Spleen (tissue), 11 donors: ENCODE data around the gene PRR23A. TPM values are rescaled to one million over a fixed set of nuclear protein-coding genes. Genes with fewer than 3 reads are reported as not detected.

ENCODE experiments used
- DNase-seq: peaks from one replicate; pipeline ENCODE4 v3.0.0-alpha.2; 2020
- H3K27ac ChIP-seq, 8 donors: fragments of 200-600 bp; sonication (generic) in 7 of 8; 1 replicate in 4 of 8; 2 replicates in 4 of 8; pipeline versions ENCODE4 v1.5.0 to v1.8.0; 2016 to 2021; ENCODE audit warnings: inconsistent platforms in 4 of 8, mild to moderate bottlenecking in 4 of 8, moderate library complexity in 1 of 8
- H3K27me3 ChIP-seq, 7 donors: fragments of 200-600 bp; sonication (generic) in 6 of 7; replicated peaks in 1 of 7; 1 replicate in 4 of 7; 2 replicates in 3 of 7; pipeline versions ENCODE4 v1.5.0 to v1.8.0; 2016 to 2021; ENCODE audit warnings: inconsistent platforms in 3 of 7, mild to moderate bottlenecking in 1 of 7
- H3K36me3 ChIP-seq, 6 donors: fragments of 200-600 bp; sonication (generic) in 5 of 6; 1 replicate in 4 of 6; 2 replicates in 2 of 6; pipeline versions ENCODE4 v1.5.0 to v1.8.0; 2016 to 2021; ENCODE audit warnings: inconsistent platforms in 2 of 6
- H3K4me1 ChIP-seq, 6 donors: fragments of 200-600 bp; sonication (generic) in 5 of 6; 1 replicate in 3 of 6; 2 replicates in 3 of 6; pipeline versions ENCODE4 v1.5.0 to v1.8.0; 2016 to 2021; ENCODE audit warnings: inconsistent platforms in 3 of 6
- H3K4me3 ChIP-seq, 8 donors: fragments of 200-600 bp; sonication (generic) in 7 of 8; 1 replicate in 4 of 8; 2 replicates in 4 of 8; pipeline versions ENCODE4 v1.5.0 to v1.8.0; 2016 to 2021; ENCODE audit warnings: inconsistent platforms in 4 of 8, mild to moderate bottlenecking in 4 of 8, moderate library complexity in 2 of 8
- H3K9me3 ChIP-seq, 8 donors: fragments of 200-600 bp; sonication (generic) in 7 of 8; 1 replicate in 4 of 8; 2 replicates in 4 of 8; pipeline versions ENCODE4 v1.5.0 to v1.8.0; 2016 to 2021; ENCODE audit warnings: inconsistent platforms in 4 of 8
- CTCF ChIP-seq, 11 experiments: fragments of 200-600 bp in 7 of 11; fragments of 450-650 bp in 4 of 11; sonication (generic) in 4 of 11; IDR thresholded peaks in 8 of 11; conservative IDR thresholded peaks in 3 of 11; 1 replicate in 7 of 11; 2 replicates in 4 of 11; pipeline versions ENCODE4 v1.4.0 to v1.8.0; 2016 to 2021; ENCODE audit warnings: antibody characterized with exemption in 11 of 11, inconsistent platforms in 4 of 11, mild to moderate bottlenecking in 1 of 11
- POLR2A ChIP-seq, 3 donors: fragments of 450-650 bp; IDR thresholded peaks; one replicate each; pipeline ENCODE4 v1.5.1; 2017; ENCODE audit warnings: antibody characterized with exemption in 3 of 3, mild to moderate bottlenecking in 1 of 3
- POLR2AphosphoS5 ChIP-seq, 3 donors: sonication (generic); formaldehyde crosslinking; IDR thresholded peaks; one replicate each; pipeline ENCODE4 v1.5.1; 2017; ENCODE audit warnings: antibody characterized with exemption in 3 of 3
- WGBS, 5 donors: extraction: QIAGEN DNeasy Blood & Tissue Kit in 3 of 5; methylation state at CpG; one replicate each; pipeline versions ENCODE4 v1.1.5 to v1.1.7; 2013 to 2018; 5-methylcytosine and 5-hydroxymethylcytosine counted together
- intact Hi-C: fragments of 100-400 bp; cut with DNase I; formaldehyde crosslinking; loops from one replicate; pipeline ENCODE4 v1.15.0; 2023; ENCODE audit warnings: low total_unique reads
- polyA plus RNA-seq, 3 donors: library from polyadenylated mRNA; stranded (reverse); fragments of 200-250 nt; gene quantifications; one replicate each; pipeline ENCODE4 v1.2.1, GENCODE V29; 2013
- total RNA-seq, 7 donors: library from RNA; depleted of rRNA in 3 of 7; stranded (reverse); fragments of >200 nt in 3 of 7; fragmentation: NEBNext Ultra II Directional in 4 of 7; extraction: Animal tissue kit (Norgen Biotek cat#: 25700) in 4 of 7; gene quantifications; one replicate each; pipeline versions ENCODE4 v1.1.0 to v1.2.1, GENCODE V29; 2016 to 2021
- donor health status: healthy with polysubstance abuse.
- donor health status: DM: no; HTN: no; CAD: no; lungs with moderate emphysema.
- donor health status: DM: no; HTN: no; CAD: no.
- donor health status: Bipolar disorder and iron deficiency.
- donor health status: healthy.
- donor health status: DM: no; HTN: no; CAD: no.
- donor health status: DM: yes; HTN: yes; CAD: no.

The PRR23A gene
- total and polyA plus RNA-seq, 10 donors = not detected

- DNase-seq = no peak
- WGBS, 5 donors = 82 to 92% (median 85%) methylated on average over 5 of the region's 5 CpGs
- Histone ChIP-seq H3K4me3 (no peak overlapping the region), H3K9me3 (no peaks in the 10 kb centered on the region), H3K27ac (no peak overlapping the region), H3K4me1 (no peaks in the 10 kb centered on the region), H3K36me3 (no peaks in the 10 kb centered on the region), H3K27me3 (peaks cover 0 to 32% (median 0%) of the 10 kb centered on the region in 7 donors)
- intact Hi-C loops = no loop called here
- TF ChIP-seq POLR2AphosphoS5 (IDR thresholded peaks at IDR 0.05) (no peak), CTCF (IDR thresholded peaks at IDR 0.05 in 8 of 11, conservative IDR thresholded peaks at IDR 0.05 in 3 of 11) (no peak), POLR2A (IDR thresholded peaks at IDR 0.05) (no peak)
Measured at GRCh38 chr3:138972941-138973340, 33.1 kb downstream of the PRR23A start.

DNA sequence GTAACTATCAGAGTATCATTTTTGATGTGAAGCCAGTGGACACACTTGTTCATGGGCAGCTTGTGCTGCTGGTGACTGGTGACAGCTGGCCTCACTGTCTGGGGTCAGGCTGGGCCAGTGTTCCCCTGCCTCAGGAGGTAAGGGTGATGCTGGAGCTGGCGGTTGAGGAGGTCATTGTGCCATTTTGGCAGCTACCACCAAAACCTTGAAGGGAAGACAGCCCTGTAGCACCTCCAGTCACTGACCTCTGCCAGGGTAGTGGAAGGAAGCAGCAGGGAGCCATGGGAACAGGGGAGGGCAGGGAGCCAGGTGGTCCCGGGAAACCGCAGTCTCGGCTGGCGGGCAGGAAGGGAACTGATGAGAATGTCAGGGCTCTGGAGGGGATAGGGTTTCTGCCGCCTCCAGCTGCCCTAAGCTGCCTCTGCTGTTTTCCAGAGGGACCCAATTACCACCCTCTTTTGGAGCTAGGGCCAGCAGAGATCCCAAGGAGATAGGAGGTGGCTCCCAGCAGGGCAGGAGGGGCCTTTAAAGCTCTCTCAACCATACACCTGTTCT lies 34.2 kb downstream of the PRR23A start:
- no peak overlapping the region for H3K27ac ChIP-seq
- no peak for DNase-seq
- no peak overlapping the region for H3K4me3 ChIP-seq
- H3K36me3 ChIP-seq = no peaks in the 10 kb centered on the region
- intact Hi-C loops = no loop called here
- no peaks in the 10 kb centered on the region for H3K9me3 ChIP-seq
- peaks cover 0 to 32% (median 0%) of the 10 kb centered on the region in 7 donors for H3K27me3 ChIP-seq
- TF ChIP-seq CTCF (IDR thresholded peaks at IDR 0.05 in 8 of 11, conservative IDR thresholded peaks at IDR 0.05 in 3 of 11) = no peak
- no peak for TF ChIP-seq POLR2AphosphoS5 (IDR thresholded peaks at IDR 0.05)
- TF ChIP-seq POLR2A (IDR thresholded peaks at IDR 0.05) = no peak
- no peaks in the 10 kb centered on the region for H3K4me1 ChIP-seq
- WGBS, 5 donors = 64 to 89% (median 70%) methylated on average over 6 of the region's 6 CpGs

- H3K27me3 ChIP-seq = peaks cover 0 to 63% (median 37%) of the 10 kb centered on the region in 7 donors
- DNase-seq = no peak
- H3K4me3 ChIP-seq = no peak overlapping the region
- no peaks in the 10 kb centered on the region for H3K36me3 ChIP-seq
- no peak overlapping the region for H3K27ac ChIP-seq
- TF ChIP-seq CTCF (IDR thresholded peaks at IDR 0.05 in 8 of 11, conservative IDR thresholded peaks at IDR 0.05 in 3 of 11) (no peak), POLR2A (IDR thresholded peaks at IDR 0.05) (no peak), POLR2AphosphoS5 (IDR thresholded peaks at IDR 0.05) (no peak)
- H3K9me3 ChIP-seq = peaks cover 4 to 30% (median 26%) of the 10 kb centered on the region in 8 donors
- H3K4me1 ChIP-seq = peaks cover 0 to 11% (median 6%) of the 10 kb centered on the region in 6 donors
- intact Hi-C loops = no loop called here
Measured at GRCh38 chr3:138964923-138965322, 41.1 kb downstream of the PRR23A start.

DNA sequence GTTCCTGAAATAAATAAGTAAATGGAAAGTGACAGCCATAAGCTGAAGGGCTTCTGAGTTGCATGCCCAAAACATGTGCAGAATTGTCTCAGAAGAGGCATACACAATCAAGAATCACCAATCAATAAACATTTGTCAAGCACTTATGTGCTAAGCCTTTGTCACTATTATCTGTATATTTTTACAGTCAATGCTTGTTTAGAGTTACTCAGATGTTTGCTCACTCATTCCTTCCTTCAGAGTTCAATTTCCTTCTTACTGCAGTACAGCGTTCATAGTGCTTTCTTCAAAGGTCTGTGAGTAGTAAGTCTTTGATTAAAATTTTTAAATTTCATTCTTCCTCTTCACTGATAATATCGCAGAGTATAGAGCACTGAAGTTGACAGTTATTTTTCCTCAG lies 41.8 kb downstream of the PRR23A start:
- DNase-seq = no peak
- H3K36me3 ChIP-seq = no peaks in the 10 kb centered on the region
- peaks cover 0 to 11% (median 6%) of the 10 kb centered on the region in 6 donors for H3K4me1 ChIP-seq
- intact Hi-C loops = no loop called here
- H3K4me3 ChIP-seq = no peak overlapping the region
- WGBS, 5 donors = 87 to 96% (median 94%) methylated on average over 2 of the region's 2 CpGs
- peaks cover 0 to 67% (median 43%) of the 10 kb centered on the region in 7 donors for H3K27me3 ChIP-seq
- no peak overlapping the region for H3K27ac ChIP-seq
- peaks cover 4 to 30% (median 26%) of the 10 kb centered on the region in 8 donors for H3K9me3 ChIP-seq
- TF ChIP-seq CTCF (IDR thresholded peaks at IDR 0.05 in 8 of 11, conservative IDR thresholded peaks at IDR 0.05 in 3 of 11) = no peak
- no peak for TF ChIP-seq POLR2AphosphoS5 (IDR thresholded peaks at IDR 0.05)
- TF ChIP-seq POLR2A (IDR thresholded peaks at IDR 0.05) = no peak
